CD14-positive monocyte (primary cell): Measurements from ENCODE around the gene CTNNB1. TPM values are rescaled to one million over a fixed set of nuclear protein-coding genes. Genes with fewer than 3 reads are reported as not detected.

Experiments
- DNase-seq, 3 donors: peaks; one replicate each; pipeline ENCODE4 v3.0.0-alpha.2; 2011 to 2022
- H2AFZ ChIP-seq: 2 replicates; pipeline ENCODE4 v1.6.0; 2012; ENCODE audit warnings: mild to moderate bottlenecking, low read depth, low read length, inconsistent platforms; ENCODE audit not compliant: insufficient read depth, poor library complexity, severe bottlenecking
- H3K27ac ChIP-seq, 2 donors: 1 replicate in 1 of 2; 2 replicates in 1 of 2; pipeline ENCODE4 v1.5.1; 2012 to 2013; ENCODE audit warnings: low read length in 2 of 2, control low read depth in 1 of 2, inconsistent platforms in 1 of 2, low read depth in 1 of 2, mild to moderate bottlenecking in 1 of 2
- H3K27me3 ChIP-seq, 2 donors: one replicate each; pipeline versions ENCODE4 v1.6.0 to v1.6.1; 2011 to 2013; ENCODE audit warnings: low read length in 2 of 2; ENCODE audit not compliant: control insufficient read depth in 2 of 2, insufficient read depth in 2 of 2
- H3K36me3 ChIP-seq, 2 donors: replicated peaks in 1 of 2; 1 replicate in 1 of 2; 2 replicates in 1 of 2; pipeline versions ENCODE4 v1.5.1 to v1.6.1; 2012 to 2013; ENCODE audit warnings: low read length in 2 of 2, control low read depth in 1 of 2, inconsistent platforms in 1 of 2, mild to moderate bottlenecking in 1 of 2; ENCODE audit not compliant: insufficient read depth in 2 of 2, control insufficient read depth in 1 of 2
- H3K4me1 ChIP-seq, 2 donors: 1 replicate in 1 of 2; 2 replicates in 1 of 2; pipeline versions ENCODE4 v1.5.1 to v1.6.1; 2012 to 2013; ENCODE audit warnings: low read length in 2 of 2, control low read depth in 1 of 2, inconsistent platforms in 1 of 2, mild to moderate bottlenecking in 1 of 2, moderate library complexity in 1 of 2; ENCODE audit not compliant: insufficient read depth in 2 of 2, control insufficient read depth in 1 of 2
- H3K4me2 ChIP-seq: replicated peaks from 2 replicates; pipeline ENCODE3; 2012; ENCODE audit warnings: low read length, moderate library complexity, mild to moderate bottlenecking; ENCODE audit not compliant: poor library complexity, severe bottlenecking; ENCODE audit errors: extremely low read depth
- H3K4me3 ChIP-seq, 3 experiments: fragments of 200-600 bp in 1 of 3; sonication (generic) in 1 of 3; replicated peaks in 1 of 3; 1 replicate in 2 of 3; 2 replicates in 1 of 3; pipeline ENCODE4 v1.5.1; 2011 to 2013; ENCODE audit warnings: low read length in 3 of 3, mild to moderate bottlenecking in 3 of 3, control low read depth in 2 of 3, low read depth in 2 of 3, inconsistent platforms in 1 of 3, moderate library complexity in 1 of 3
- H3K79me2 ChIP-seq: 2 replicates; pipeline ENCODE4 v1.6.0; 2012; ENCODE audit warnings: mild to moderate bottlenecking, control low read depth, inconsistent platforms, low read length, moderate library complexity; ENCODE audit not compliant: insufficient read depth
- H3K9ac ChIP-seq: 2 replicates; pipeline ENCODE4 v1.6.0; 2017; ENCODE audit warnings: low read length, mild to moderate bottlenecking; ENCODE audit not compliant: insufficient read depth, poor library complexity, severe bottlenecking
- H3K9me3 ChIP-seq, 2 donors: replicated peaks in 1 of 2; 1 replicate in 1 of 2; 2 replicates in 1 of 2; pipeline versions ENCODE4 v1.5.1 to v1.6.1; 2012 to 2013; ENCODE audit warnings: low read length in 2 of 2, control low read depth in 1 of 2; ENCODE audit not compliant: control insufficient read depth in 1 of 2, insufficient read depth in 1 of 2
- H4K20me1 ChIP-seq: 2 replicates; pipeline ENCODE4 v1.6.0; 2012; ENCODE audit warnings: mild to moderate bottlenecking, low read length, control low read depth, moderate library complexity; ENCODE audit not compliant: insufficient read depth
- H3K27ac Mint-ChIP-seq, 7 donors: one replicate each; pipeline ENCODE4 v1.8.0; 2020; ENCODE audit warnings: mild to moderate bottlenecking in 7 of 7, mixed read lengths in 7 of 7, moderate library complexity in 6 of 7, inconsistent platforms in 2 of 7
- H3K27me3 Mint-ChIP-seq, 3 donors: one replicate each; pipeline ENCODE4 v1.8.0; 2021 to 2022; ENCODE audit warnings: low read depth in 3 of 3, mild to moderate bottlenecking in 3 of 3, mixed read lengths in 3 of 3, moderate library complexity in 3 of 3, inconsistent platforms in 1 of 3
- H3K36me3 Mint-ChIP-seq, 2 donors: one replicate each; pipeline ENCODE4 v1.8.0; 2020; ENCODE audit warnings: mixed read lengths in 2 of 2, inconsistent platforms in 1 of 2, mild to moderate bottlenecking in 1 of 2
- H3K4me1 Mint-ChIP-seq: one replicate; pipeline ENCODE4 v1.8.0; 2020; ENCODE audit warnings: mild to moderate bottlenecking, mixed read lengths
- H3K4me3 Mint-ChIP-seq, 2 donors: one replicate each; pipeline ENCODE4 v1.8.0; 2020; ENCODE audit warnings: mild to moderate bottlenecking in 2 of 2, mixed read lengths in 2 of 2, moderate library complexity in 1 of 2
- H3K9me3 Mint-ChIP-seq, 7 donors: one replicate each; pipeline ENCODE4 v1.8.0; 2020 to 2022; ENCODE audit warnings: mixed read lengths in 7 of 7, mild to moderate bottlenecking in 6 of 7, moderate library complexity in 6 of 7, inconsistent platforms in 2 of 7
- WGBS: methylation state at CpG from one replicate; pipeline ENCODE4 v1.1.5; 2013; ENCODE audit warnings: missing lambda C conversion rate; ENCODE audit not compliant: insufficient coverage; 5-methylcytosine and 5-hydroxymethylcytosine counted together
- intact Hi-C, 2 donors: fragments of 100-400 bp; cut with micrococcal nuclease; formaldehyde crosslinking; loops; one replicate each; pipeline versions ENCODE4 v1.15.0 to v1.15.1; 2023
- polyA plus RNA-seq, 3 donors: library from polyadenylated mRNA; depleted of rRNA in 1 of 3; unstranded in 2 of 3; stranded (reverse) in 1 of 3; fragments of 300-500 nt in 2 of 3; fragments of >200 nt in 1 of 3; fragmentation: Illumina TruSeq in 2 of 3; gene quantifications; 1 replicate in 2 of 3; 2 replicates in 1 of 3; pipeline ENCODE4 v1.2.3, GENCODE V29; 2012 to 2021
- TF ChIP-seq, protein P1 (sequence below): fragments of 200-600 bp; IDR thresholded peaks from one replicate; pipeline ENCODE4 v1.8.0; 2022; ENCODE audit warnings: antibody characterized with exemption, mild to moderate bottlenecking

CTNNB1 gene
- polyA plus RNA-seq, 3 donors: 51.2 to 240 (median 54.3) TPM

DNA sequence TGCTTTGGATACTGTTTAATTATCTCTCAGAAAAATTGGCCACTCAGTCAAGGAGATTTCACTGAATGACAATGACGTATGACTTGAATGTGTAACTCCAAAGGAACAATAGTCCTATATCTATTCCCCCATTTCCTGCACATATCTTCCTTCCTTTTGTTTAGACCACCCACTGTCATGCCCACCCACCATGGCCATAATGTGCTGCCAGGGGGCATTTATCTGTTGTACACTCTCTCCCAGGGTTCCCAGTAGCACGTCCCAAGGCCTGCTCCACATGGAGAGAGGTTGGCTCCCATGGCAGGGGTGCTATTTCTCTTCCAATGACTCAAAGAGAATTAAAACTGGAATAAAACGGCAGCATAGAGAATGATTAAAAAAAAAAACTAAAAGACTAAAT, 36.8 kb upstream of the CTNNB1 start:
- no peaks in the 10 kb centered on the region for H3K9me3 ChIP-seq
- Mint-ChIP-seq H3K27me3 (peaks cover 0 to 2% (median 2%) of the 10 kb centered on the region in 3 donors), H3K4me1 (peaks cover 13% of the 10 kb centered on the region), H3K4me3 (no peak overlapping the region), H3K27ac (no peak overlapping the region), H3K36me3 (no peaks in the 10 kb centered on the region), H3K9me3 (peaks cover 0 to 4% (median 0%) of the 10 kb centered on the region in 7 donors)
- H2AFZ ChIP-seq: no peak overlapping the region
- H4K20me1 ChIP-seq: no peaks in the 10 kb centered on the region
- H3K9ac ChIP-seq: no peak overlapping the region
- H3K27ac ChIP-seq: no peak overlapping the region
- H3K27me3 ChIP-seq: no peaks in the 10 kb centered on the region
- DNase-seq: no peak
- intact Hi-C loops: no loop called here
- TF ChIP-seq, protein P1, sequence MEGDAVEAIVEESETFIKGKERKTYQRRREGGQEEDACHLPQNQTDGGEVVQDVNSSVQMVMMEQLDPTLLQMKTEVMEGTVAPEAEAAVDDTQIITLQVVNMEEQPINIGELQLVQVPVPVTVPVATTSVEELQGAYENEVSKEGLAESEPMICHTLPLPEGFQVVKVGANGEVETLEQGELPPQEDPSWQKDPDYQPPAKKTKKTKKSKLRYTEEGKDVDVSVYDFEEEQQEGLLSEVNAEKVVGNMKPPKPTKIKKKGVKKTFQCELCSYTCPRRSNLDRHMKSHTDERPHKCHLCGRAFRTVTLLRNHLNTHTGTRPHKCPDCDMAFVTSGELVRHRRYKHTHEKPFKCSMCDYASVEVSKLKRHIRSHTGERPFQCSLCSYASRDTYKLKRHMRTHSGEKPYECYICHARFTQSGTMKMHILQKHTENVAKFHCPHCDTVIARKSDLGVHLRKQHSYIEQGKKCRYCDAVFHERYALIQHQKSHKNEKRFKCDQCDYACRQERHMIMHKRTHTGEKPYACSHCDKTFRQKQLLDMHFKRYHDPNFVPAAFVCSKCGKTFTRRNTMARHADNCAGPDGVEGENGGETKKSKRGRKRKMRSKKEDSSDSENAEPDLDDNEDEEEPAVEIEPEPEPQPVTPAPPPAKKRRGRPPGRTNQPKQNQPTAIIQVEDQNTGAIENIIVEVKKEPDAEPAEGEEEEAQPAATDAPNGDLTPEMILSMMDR: no peak
- peaks cover 0 to 6% of the 10 kb centered on the region in 2 donors for H3K4me1 ChIP-seq
- H3K36me3 ChIP-seq: no peaks in the 10 kb centered on the region
- WGBS: no CpG with 5 or more reads among the region's 3 CpGs
- no peaks in the 10 kb centered on the region for H3K79me2 ChIP-seq
- no peak overlapping the region for H3K4me3 ChIP-seq
- no peak overlapping the region for H3K4me2 ChIP-seq

- Histone ChIP-seq H3K4me1 (peaks cover 0 to 6% of the 10 kb centered on the region in 2 donors), H3K9ac (no peak overlapping the region), H3K9me3 (no peaks in the 10 kb centered on the region), H3K4me3 (no peak overlapping the region), H3K79me2 (no peaks in the 10 kb centered on the region), H4K20me1 (no peaks in the 10 kb centered on the region), H2AFZ (no peak overlapping the region), H3K36me3 (no peaks in the 10 kb centered on the region), H3K27me3 (no peaks in the 10 kb centered on the region), H3K4me2 (no peak overlapping the region), H3K27ac (no peak overlapping the region)
- Mint-ChIP-seq H3K27ac (no peak overlapping the region), H3K4me1 (peaks cover 13% of the 10 kb centered on the region), H3K4me3 (no peak overlapping the region), H3K9me3 (peaks cover 0 to 5% (median 0%) of the 10 kb centered on the region in 7 donors), H3K27me3 (peaks cover 0 to 2% (median 2%) of the 10 kb centered on the region in 3 donors), H3K36me3 (no peaks in the 10 kb centered on the region)
- WGBS: no CpG with 5 or more reads among the region's 1 CpG
- TF ChIP-seq, protein P1: no peak
- intact Hi-C loops: no loop called here
- DNase-seq: no peak
These were observed 36.3 kb upstream of the CTNNB1 start for GRCh38 chr3:41163006-41163405.
